ENCODE results near the gene ZNF326. TPM values are rescaled to one million over a fixed set of nuclear protein-coding genes. Genes with fewer than 3 reads are reported as not detected.
"Not testable (repeated sequence)": the region's sequence is repeated elsewhere in the genome, so short reads cannot be mapped to it uniquely, and the experiment has no call there.

Gene ZNF326
- total RNA-seq, 2 donors from 2014 or later = 19.9 to 21.0 TPM

GRCh38 chr1:90044346-90044745, 49.4 kb downstream of the ZNF326 start:
- peaks cover 12 to 27% of the 10 kb centered on the region in 2 donors for H3K27me3 Mint-ChIP-seq
- H3K4me1 Mint-ChIP-seq (ENCODE audit: low read depth in 2 of 2) = no peaks in the 10 kb centered on the region
- ATAC-seq (no peak), DNase-seq (ENCODE audit: low spot score) (no peak)
- H3K36me3 Mint-ChIP-seq = no peaks in the 10 kb centered on the region
- no peaks in the 10 kb centered on the region for H3K9me3 Mint-ChIP-seq
- H3K27ac Mint-ChIP-seq = no peak overlapping the region
- no peak overlapping the region for H3K4me3 Mint-ChIP-seq

GRCh38 chr1:90045853-90046563, 51.1 kb downstream of the ZNF326 start:
- no peak for ATAC-seq
- DNase-seq (ENCODE audit: low spot score) = no peak
- Mint-ChIP-seq H3K4me1 (ENCODE audit: low read depth in 2 of 2) (no peaks in the 10 kb centered on the region), H3K36me3 (no peaks in the 10 kb centered on the region), H3K9me3 (no peaks in the 10 kb centered on the region), H3K27me3 (peaks cover 12 to 27% of the 10 kb centered on the region in 2 donors), H3K4me3 (no peak overlapping the region), H3K27ac (no peak overlapping the region)

DNA sequence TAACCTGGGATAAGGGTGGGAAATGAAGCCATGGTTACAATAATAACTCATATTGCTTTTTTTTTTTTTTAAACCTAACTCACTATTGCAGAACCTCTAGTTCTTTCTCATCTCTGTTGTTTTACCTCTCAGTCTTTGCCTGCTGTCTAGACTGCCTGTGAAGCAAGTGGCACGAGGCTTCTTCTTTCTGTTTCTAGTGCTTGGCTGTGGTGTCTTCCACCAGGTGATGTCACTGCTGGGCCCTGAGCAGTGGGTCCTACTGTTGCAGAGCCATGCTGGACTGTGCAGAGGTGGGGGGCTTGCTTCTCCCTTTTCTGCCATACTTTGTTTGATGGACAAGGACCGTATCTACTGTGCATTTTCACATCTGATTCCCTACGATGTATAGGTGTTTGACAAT, 51.7 kb downstream of the ZNF326 start:
- H3K27ac Mint-ChIP-seq = no peak overlapping the region
- ATAC-seq = no peak

GRCh38 chr1:90048043-90048442, 53.1 kb downstream of the ZNF326 start:
- ATAC-seq (no peak), DNase-seq (ENCODE audit: low spot score) (no peak)
- Mint-ChIP-seq H3K4me3 (no peak overlapping the region), H3K4me1 (ENCODE audit: low read depth in 2 of 2) (no peaks in the 10 kb centered on the region), H3K36me3 (no peaks in the 10 kb centered on the region), H3K27me3 (peaks cover 14 to 40% of the 10 kb centered on the region in 2 donors), H3K9me3 (no peaks in the 10 kb centered on the region), H3K27ac (no peak overlapping the region)

More for the DNA sequence above, 51.7 kb downstream of the ZNF326 start:
- H3K9me3 Mint-ChIP-seq = no peaks in the 10 kb centered on the region
- no peak for DNase-seq (ENCODE audit: low spot score)
- peaks cover 12 to 33% of the 10 kb centered on the region in 2 donors for H3K27me3 Mint-ChIP-seq
- H3K4me1 Mint-ChIP-seq (ENCODE audit: low read depth in 2 of 2) = no peaks in the 10 kb centered on the region
- no peak overlapping the region for H3K4me3 Mint-ChIP-seq
- H3K36me3 Mint-ChIP-seq = no peaks in the 10 kb centered on the region

DNA sequence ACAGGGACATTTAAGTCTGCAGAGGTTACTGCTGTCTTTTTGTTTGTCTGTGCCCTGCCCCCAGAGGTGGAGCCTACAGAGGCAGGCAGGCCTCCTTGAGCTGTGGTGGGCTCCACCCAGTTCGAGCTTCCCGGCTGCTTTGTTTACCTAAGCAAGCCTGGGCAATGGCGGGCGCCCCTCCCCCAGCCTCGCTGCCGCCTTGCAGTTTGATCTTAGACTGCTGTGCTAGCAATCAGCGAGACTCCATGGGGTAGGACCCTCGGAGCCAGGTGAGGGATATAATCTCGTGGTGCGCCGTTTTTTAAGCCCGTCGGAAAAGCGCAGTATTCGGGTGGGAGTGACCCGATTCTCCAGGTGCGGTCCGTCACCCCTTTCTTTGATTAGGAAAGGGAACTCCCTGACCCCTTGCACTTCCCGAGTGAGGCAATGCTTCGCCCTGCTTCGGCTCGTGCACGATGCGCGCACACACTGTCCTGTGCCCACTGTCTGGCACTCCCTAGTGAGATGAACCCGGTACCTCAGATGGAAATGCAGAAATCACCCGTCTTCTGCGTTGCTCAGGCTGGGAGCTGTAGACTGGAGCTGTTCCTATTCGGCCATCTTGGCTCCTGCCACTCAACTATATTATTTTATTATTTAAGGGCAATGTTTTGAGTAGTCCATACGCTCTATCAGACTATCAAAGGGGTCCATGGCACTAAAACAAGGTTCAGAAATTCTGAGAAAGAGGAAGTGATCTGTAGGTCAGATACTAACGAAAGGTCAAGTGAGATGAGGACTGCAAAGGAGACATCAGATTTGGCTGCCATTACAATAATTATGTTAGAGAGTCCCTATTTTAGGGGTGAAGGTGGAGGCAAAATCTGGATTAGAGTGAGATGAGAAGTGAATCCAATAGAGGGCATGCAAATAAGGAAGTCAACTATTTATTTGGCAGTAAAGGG, 68.1 kb downstream of the ZNF326 start:
- H3K27ac Mint-ChIP-seq; H3K4me3 Mint-ChIP-seq; DNase-seq (ENCODE audit: low spot score); H3K4me1 Mint-ChIP-seq (ENCODE audit: low read depth in 2 of 2); ATAC-seq; H3K9me3 Mint-ChIP-seq: not testable (repeated sequence)
- H3K36me3 Mint-ChIP-seq = peaks cover 10% of the 10 kb centered on the region
- peaks cover 15 to 24% of the 10 kb centered on the region in 2 donors for H3K27me3 Mint-ChIP-seq

- H3K9me3 Mint-ChIP-seq; ATAC-seq; H3K27ac Mint-ChIP-seq; H3K4me1 Mint-ChIP-seq (ENCODE audit: low read depth in 2 of 2); H3K4me3 Mint-ChIP-seq; DNase-seq (ENCODE audit: low spot score): not testable (repeated sequence)
- Mint-ChIP-seq H3K36me3 (peaks cover 10% of the 10 kb centered on the region), H3K27me3 (peaks cover 16 to 30% of the 10 kb centered on the region in 2 donors)
Measured at GRCh38 chr1:90064109-90064508, 69.2 kb downstream of the ZNF326 start.

GRCh38 chr1:90067194-90067931, 72.5 kb downstream of the ZNF326 start:
- no peak for DNase-seq (ENCODE audit: low spot score)
- H3K36me3 Mint-ChIP-seq = peaks cover 10% of the 10 kb centered on the region
- H3K4me1 Mint-ChIP-seq (ENCODE audit: low read depth in 2 of 2) = no peaks in the 10 kb centered on the region
- peaks cover 12% of the 10 kb centered on the region for H3K9me3 Mint-ChIP-seq
- peaks cover 33 to 51% of the 10 kb centered on the region in 2 donors for H3K27me3 Mint-ChIP-seq
- H3K27ac Mint-ChIP-seq = no peak overlapping the region
- no peak for ATAC-seq
- no peak overlapping the region for H3K4me3 Mint-ChIP-seq

- Mint-ChIP-seq H3K36me3 (peaks cover 4% of the 10 kb centered on the region), H3K9me3 (peaks cover 6% of the 10 kb centered on the region), H3K27me3 (peaks cover 32 to 52% of the 10 kb centered on the region in 2 donors), H3K4me3 (no peak overlapping the region), H3K4me1 (ENCODE audit: low read depth in 2 of 2) (no peaks in the 10 kb centered on the region), H3K27ac (no peak overlapping the region)
- DNase-seq (ENCODE audit: low spot score) (no peak), ATAC-seq (no peak)
Measured at GRCh38 chr1:90068611-90069280, 73.8 kb downstream of the ZNF326 start.

DNA sequence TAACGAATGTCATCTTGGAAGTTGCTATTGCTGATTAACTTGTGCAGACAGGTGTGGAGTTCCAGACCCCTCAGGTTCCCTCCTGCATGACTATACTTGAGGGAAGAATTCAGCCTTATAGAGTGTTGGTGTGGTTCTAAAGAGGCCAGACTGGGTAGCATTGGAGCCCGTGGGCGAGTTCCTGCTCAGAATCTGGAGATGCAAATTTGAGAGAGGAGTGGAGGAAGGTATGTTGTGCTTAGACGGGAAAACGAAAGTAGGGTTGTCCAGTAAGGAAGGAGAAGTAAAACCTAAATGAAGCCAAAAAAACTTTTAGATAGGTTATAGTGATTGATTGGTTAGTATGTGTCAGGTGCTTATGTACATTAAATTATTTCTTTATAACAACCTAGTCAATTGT, 79.2 kb downstream of the ZNF326 start:
- DNase-seq (ENCODE audit: low spot score) (no peak), ATAC-seq (no peak)
- peaks cover 0 to 3% of the 10 kb centered on the region in 2 donors for H3K4me1 Mint-ChIP-seq (ENCODE audit: low read depth in 2 of 2)
- no peak overlapping the region for H3K4me3 Mint-ChIP-seq
- H3K36me3 Mint-ChIP-seq = no peaks in the 10 kb centered on the region
- peaks cover 28 to 48% of the 10 kb centered on the region in 2 donors for H3K27me3 Mint-ChIP-seq
- no peak overlapping the region for H3K27ac Mint-ChIP-seq
- H3K9me3 Mint-ChIP-seq = peaks cover 3% of the 10 kb centered on the region

DNA sequence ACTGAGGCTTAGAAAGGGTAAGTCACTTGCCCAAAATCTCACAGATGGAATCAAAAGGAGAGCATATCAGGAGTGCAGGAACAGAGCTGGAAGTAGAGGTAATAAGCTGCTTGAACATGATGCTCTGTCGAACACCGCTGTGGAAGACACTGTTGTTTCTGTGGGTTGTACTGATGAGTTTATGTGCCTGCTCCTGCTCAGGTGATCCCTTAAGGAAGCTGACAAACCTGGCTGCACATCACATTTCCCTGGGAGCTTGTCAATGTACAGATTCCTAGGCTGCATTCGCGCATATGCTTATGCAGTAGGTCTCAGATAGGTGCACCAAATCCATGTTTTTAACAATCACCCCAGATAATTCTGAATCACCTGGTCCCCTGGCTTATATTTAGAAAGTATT, 79.7 kb downstream of the ZNF326 start:
- H3K36me3 Mint-ChIP-seq = no peaks in the 10 kb centered on the region
- no peak for ATAC-seq
- H3K27me3 Mint-ChIP-seq = peaks cover 27 to 44% of the 10 kb centered on the region in 2 donors

DNA sequence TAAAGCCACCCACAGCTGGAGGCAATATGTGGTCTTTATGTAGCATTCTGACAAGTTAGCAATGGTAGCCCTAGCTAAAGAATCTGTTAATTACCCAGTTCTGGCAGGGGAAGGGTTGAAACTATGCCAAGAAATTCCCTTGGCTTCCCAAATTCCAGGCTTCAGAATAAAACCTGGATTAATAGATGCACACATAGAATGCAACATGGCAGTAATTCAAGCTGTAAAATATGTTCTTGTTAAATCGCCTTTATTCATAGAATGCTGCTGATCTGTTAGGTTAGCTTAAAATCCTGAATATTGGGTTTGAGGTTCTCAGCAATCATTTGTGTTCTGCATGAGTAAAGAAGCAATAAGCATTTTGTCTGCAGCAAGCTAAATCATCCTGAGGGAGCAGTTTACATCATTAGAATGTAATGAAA, 80.1 kb downstream of the ZNF326 start:
- H3K27ac Mint-ChIP-seq = no peak overlapping the region
- peaks cover 0 to 3% of the 10 kb centered on the region in 2 donors for H3K4me1 Mint-ChIP-seq (ENCODE audit: low read depth in 2 of 2)
- no peaks in the 10 kb centered on the region for H3K9me3 Mint-ChIP-seq
- DNase-seq (ENCODE audit: low spot score) (no peak), ATAC-seq (no peak)
- H3K36me3 Mint-ChIP-seq = no peaks in the 10 kb centered on the region
- peaks cover 24 to 40% of the 10 kb centered on the region in 2 donors for H3K27me3 Mint-ChIP-seq
- H3K4me3 Mint-ChIP-seq = no peak overlapping the region

More for the DNA sequence above, 79.7 kb downstream of the ZNF326 start:
- H3K27ac Mint-ChIP-seq = no peak overlapping the region
- peaks cover 0 to 3% of the 10 kb centered on the region in 2 donors for H3K4me1 Mint-ChIP-seq (ENCODE audit: low read depth in 2 of 2)
- H3K4me3 Mint-ChIP-seq = no peak overlapping the region
- DNase-seq (ENCODE audit: low spot score) = no peak
- peaks cover 3% of the 10 kb centered on the region for H3K9me3 Mint-ChIP-seq

GRCh38 chr1:90083995-90084394, 89.1 kb downstream of the ZNF326 start:
- no peaks in the 10 kb centered on the region for H3K4me1 Mint-ChIP-seq (ENCODE audit: low read depth in 2 of 2)
- H3K27me3 Mint-ChIP-seq = peaks cover 35 to 36% of the 10 kb centered on the region in 2 donors
- DNase-seq (ENCODE audit: low spot score) (no peak), ATAC-seq (no peak)
- H3K4me3 Mint-ChIP-seq = no peak overlapping the region
- no peaks in the 10 kb centered on the region for H3K36me3 Mint-ChIP-seq
- H3K27ac Mint-ChIP-seq = no peak overlapping the region
- no peaks in the 10 kb centered on the region for H3K9me3 Mint-ChIP-seq
